BJ (cell line): ENCODE results near the gene EFCAB8. TPM values are rescaled to one million over a fixed set of nuclear protein-coding genes. Genes with fewer than 3 reads are reported as not detected.
"Not testable (repeated sequence)": the region's sequence is repeated elsewhere in the genome, so short reads cannot be mapped to it uniquely, and the experiment has no call there.

Experiments
- CTCF ChIA-PET: fragments of 350-600 bp; formaldehyde crosslinking; extraction: SDS; loops from one replicate; lab custom pipeline; 2021; ENCODE audit warnings: antibody characterized with exemption, inconsistent platforms; lab: Yijun Ruan, JAX
- POLR2A ChIA-PET: fragments of 300-600 bp; sonication (Branson Sonifier 250); formaldehyde crosslinking; extraction: SDS; loops from one replicate; lab custom pipeline; 2021; ENCODE audit warnings: antibody characterized with exemption; lab: Charles Lee
- DNase-seq: peaks from one replicate; pipeline ENCODE4 v3.0.0-alpha.2; 2011; ENCODE audit warnings: low read depth
- H3K27me3 ChIP-seq: 2 replicates; pipeline ENCODE4 v1.6.0; 2011; ENCODE audit warnings: low read length; ENCODE audit not compliant: control insufficient read depth, insufficient read depth
- H3K36me3 ChIP-seq: 2 replicates; pipeline ENCODE4 v1.5.1; 2011; ENCODE audit warnings: low read length; ENCODE audit not compliant: control insufficient read depth, insufficient read depth
- H3K4me3 ChIP-seq: 2 replicates; pipeline ENCODE4 v1.5.1; 2011; ENCODE audit warnings: low read depth, mild to moderate bottlenecking, control low read depth, low read length
- polyA plus RNA-seq: library from polyadenylated mRNA; depleted of rRNA; stranded (reverse); fragments of >200 nt; gene quantifications from 2 replicates; pipeline ENCODE4 v1.2.3, GENCODE V29; 2011
- TF ChIP-seq, protein P1 (sequence below): IDR thresholded peaks from 2 replicates; pipeline ENCODE4 v1.5.1; 2011; ENCODE audit warnings: low read depth, mild to moderate bottlenecking, control low read depth, inconsistent platforms, low read length, moderate library complexity; ENCODE audit not compliant: insufficient read depth

Gene EFCAB8
- polyA plus RNA-seq, 1 experiment: not detected

- H3K4me3 ChIP-seq: no peak overlapping the region
- CTCF ChIA-PET: interaction anchor here (2.0 kb wide), 1 partner anchor 71 kb away, joined by 4 read pairs; no protein-coding TSS in a partner anchor
- TF ChIP-seq, protein P1, sequence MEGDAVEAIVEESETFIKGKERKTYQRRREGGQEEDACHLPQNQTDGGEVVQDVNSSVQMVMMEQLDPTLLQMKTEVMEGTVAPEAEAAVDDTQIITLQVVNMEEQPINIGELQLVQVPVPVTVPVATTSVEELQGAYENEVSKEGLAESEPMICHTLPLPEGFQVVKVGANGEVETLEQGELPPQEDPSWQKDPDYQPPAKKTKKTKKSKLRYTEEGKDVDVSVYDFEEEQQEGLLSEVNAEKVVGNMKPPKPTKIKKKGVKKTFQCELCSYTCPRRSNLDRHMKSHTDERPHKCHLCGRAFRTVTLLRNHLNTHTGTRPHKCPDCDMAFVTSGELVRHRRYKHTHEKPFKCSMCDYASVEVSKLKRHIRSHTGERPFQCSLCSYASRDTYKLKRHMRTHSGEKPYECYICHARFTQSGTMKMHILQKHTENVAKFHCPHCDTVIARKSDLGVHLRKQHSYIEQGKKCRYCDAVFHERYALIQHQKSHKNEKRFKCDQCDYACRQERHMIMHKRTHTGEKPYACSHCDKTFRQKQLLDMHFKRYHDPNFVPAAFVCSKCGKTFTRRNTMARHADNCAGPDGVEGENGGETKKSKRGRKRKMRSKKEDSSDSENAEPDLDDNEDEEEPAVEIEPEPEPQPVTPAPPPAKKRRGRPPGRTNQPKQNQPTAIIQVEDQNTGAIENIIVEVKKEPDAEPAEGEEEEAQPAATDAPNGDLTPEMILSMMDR: no peak
- POLR2A ChIA-PET: interaction anchor here (0.6 kb wide), 1 partner anchor 42 kb away, joined by 5 read pairs; no protein-coding TSS in a partner anchor
- H3K36me3 ChIP-seq: peaks cover 8% of the 10 kb centered on the region
- no peak for DNase-seq
- H3K27me3 ChIP-seq: no peaks in the 10 kb centered on the region
These were observed 2.7 kb downstream of the EFCAB8 start for GRCh38 chr20:32861446-32861845.

DNA sequence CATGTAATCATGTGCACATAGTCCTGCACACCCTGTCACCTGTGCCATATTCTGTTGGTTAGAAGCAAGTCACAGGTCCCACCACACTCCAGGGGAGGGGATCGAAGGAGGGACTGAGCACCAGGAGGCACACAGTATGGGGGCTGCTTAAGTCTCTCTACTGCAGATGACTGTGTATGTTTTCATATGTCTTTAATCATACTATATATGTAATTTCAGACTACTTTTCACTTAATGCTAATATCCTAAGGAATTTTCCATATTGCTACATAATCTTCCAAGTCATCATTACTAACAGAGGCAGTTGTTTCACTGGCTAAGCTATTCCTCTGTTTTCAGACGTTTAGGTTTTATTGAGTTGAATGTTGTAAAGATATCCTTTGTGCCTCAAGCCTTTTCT, 10.8 kb downstream of the EFCAB8 start:
- Histone ChIP-seq H3K27me3 (no peaks in the 10 kb centered on the region), H3K4me3 (no peak overlapping the region), H3K36me3 (no peaks in the 10 kb centered on the region)
- ChIA-PET CTCF (interaction anchor here (1.3 kb wide), 1 partner anchor 91 kb away, joined by 5 read pairs; no protein-coding TSS in a partner anchor), POLR2A (no interaction called here)
- no peak for DNase-seq
- TF ChIP-seq, protein P1: no peak

- POLR2A ChIA-PET, H3K4me3 ChIP-seq, DNase-seq, H3K27me3 ChIP-seq, H3K36me3 ChIP-seq, CTCF ChIA-PET: not testable (repeated sequence)
These were observed 11.8 kb downstream of the EFCAB8 start for GRCh38 chr20:32870526-32870925.

DNA sequence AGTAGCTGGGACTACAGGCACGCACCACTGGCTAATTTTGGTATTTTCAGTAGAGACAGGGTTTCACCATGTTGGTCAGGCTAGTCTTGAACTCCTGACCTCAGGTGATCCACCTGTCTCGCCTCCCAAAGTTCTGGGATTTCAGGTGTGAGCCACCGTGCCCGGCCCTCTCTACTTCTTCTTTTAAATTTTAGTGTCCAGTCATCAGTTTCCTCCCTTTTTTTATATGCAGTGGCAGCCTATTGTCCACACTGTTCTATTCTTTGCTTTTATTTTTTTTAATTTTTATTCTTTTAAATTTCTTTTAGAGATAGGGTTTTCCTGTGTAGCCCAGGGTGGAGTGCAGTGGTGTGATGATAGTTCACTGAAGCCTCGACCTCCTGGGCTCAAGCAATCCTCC, 12.3 kb downstream of the EFCAB8 start:
- no peaks in the 10 kb centered on the region for H3K36me3 ChIP-seq
- no peaks in the 10 kb centered on the region for H3K27me3 ChIP-seq
- DNase-seq: no peak
- ChIA-PET CTCF (no interaction called here), POLR2A (no interaction called here)
- no peak overlapping the region for H3K4me3 ChIP-seq
- TF ChIP-seq, protein P1: no peak

GRCh38 chr20:32871627-32872160, 13.0 kb downstream of the EFCAB8 start:
- TF ChIP-seq, protein P1: no peak
- Histone ChIP-seq H3K27me3 (no peaks in the 10 kb centered on the region), H3K36me3 (no peaks in the 10 kb centered on the region), H3K4me3 (no peak overlapping the region)
- no peak for DNase-seq
- ChIA-PET POLR2A (no interaction called here), CTCF (interaction anchor here (0.5 kb wide), 1 partner anchor 14 kb away, joined by 4 read pairs; no protein-coding TSS in a partner anchor)

DNA sequence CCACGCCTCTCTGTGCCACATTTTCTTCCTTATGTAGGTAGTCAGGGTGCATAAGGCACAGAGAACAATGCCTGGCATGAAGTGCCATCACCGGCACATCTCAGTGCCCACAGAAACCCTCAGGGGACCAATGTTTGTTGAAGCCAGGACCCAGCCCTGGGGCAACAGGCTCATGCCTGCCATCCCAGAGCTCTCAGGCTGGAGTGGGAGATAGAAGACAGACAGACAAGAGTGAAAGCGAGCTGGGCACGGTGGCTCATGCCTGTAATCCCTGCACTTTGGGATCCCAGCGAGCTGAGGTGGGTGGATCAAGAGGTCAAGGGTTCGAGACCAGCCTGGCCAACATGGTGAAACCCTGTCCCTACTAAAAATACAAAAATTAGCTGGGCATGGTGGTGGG, 13.5 kb downstream of the EFCAB8 start:
- TF ChIP-seq, protein P1: no peak
- Histone ChIP-seq H3K36me3 (no peaks in the 10 kb centered on the region), H3K27me3 (no peaks in the 10 kb centered on the region), H3K4me3 (no peak overlapping the region)
- POLR2A ChIA-PET: no interaction called here
- DNase-seq: no peak
- CTCF ChIA-PET: no interaction called here
